Measurements from ENCODE around the gene FCRL2.

GRCh38 chr1:157806431-157807149 is 29.7 kb upstream of the FCRL2 start:
- TF ChIP-seq EP300 (IDR thresholded peaks at IDR 0.05) (no peak), POLR2AphosphoS5 (IDR thresholded peaks at IDR 0.05) (no peak), POLR2A (IDR thresholded peaks at IDR 0.05) (no peak)
- TF ChIP-seq, protein P1, sequence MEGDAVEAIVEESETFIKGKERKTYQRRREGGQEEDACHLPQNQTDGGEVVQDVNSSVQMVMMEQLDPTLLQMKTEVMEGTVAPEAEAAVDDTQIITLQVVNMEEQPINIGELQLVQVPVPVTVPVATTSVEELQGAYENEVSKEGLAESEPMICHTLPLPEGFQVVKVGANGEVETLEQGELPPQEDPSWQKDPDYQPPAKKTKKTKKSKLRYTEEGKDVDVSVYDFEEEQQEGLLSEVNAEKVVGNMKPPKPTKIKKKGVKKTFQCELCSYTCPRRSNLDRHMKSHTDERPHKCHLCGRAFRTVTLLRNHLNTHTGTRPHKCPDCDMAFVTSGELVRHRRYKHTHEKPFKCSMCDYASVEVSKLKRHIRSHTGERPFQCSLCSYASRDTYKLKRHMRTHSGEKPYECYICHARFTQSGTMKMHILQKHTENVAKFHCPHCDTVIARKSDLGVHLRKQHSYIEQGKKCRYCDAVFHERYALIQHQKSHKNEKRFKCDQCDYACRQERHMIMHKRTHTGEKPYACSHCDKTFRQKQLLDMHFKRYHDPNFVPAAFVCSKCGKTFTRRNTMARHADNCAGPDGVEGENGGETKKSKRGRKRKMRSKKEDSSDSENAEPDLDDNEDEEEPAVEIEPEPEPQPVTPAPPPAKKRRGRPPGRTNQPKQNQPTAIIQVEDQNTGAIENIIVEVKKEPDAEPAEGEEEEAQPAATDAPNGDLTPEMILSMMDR (IDR thresholded peaks at IDR 0.05): no peak
